GM12873 (cell line): ENCODE data around the gene ESYT2.

ENCODE experiments used
- CTCF ChIP-seq: IDR thresholded peaks from 2 replicates; pipeline ENCODE4 v1.5.1; 2012; ENCODE audit warnings: low read depth, mild to moderate bottlenecking, moderate library complexity, low read length, control low read depth; ENCODE audit not compliant: insufficient read depth; ENCODE audit errors: missing control alignments

Gene ESYT2

GRCh38 chr7:158758586-158759244 lies 70.6 kb downstream of the ESYT2 start:
- no peak for TF ChIP-seq CTCF

GRCh38 chr7:158757404-158757989 lies 71.8 kb downstream of the ESYT2 start:
- no peak for TF ChIP-seq CTCF

- no peak for TF ChIP-seq CTCF
Measured at GRCh38 chr7:158754746-158755444, 74.4 kb downstream of the ESYT2 start.

- TF ChIP-seq CTCF: no peak
Measured at GRCh38 chr7:158753900-158754299, 75.4 kb downstream of the ESYT2 start.

- no peak for TF ChIP-seq CTCF
Measured at GRCh38 chr7:158751751-158752150, 77.6 kb downstream of the ESYT2 start.

- no peak for TF ChIP-seq CTCF
Measured at GRCh38 chr7:158751199-158751598, 78.1 kb downstream of the ESYT2 start.

- no peak for TF ChIP-seq CTCF
Measured at GRCh38 chr7:158750702-158751101, 78.6 kb downstream of the ESYT2 start.
